HUES48 (cell line): Measurements from ENCODE around the gene SLC15A3.
A peak's percentile ranks its signal among the peaks of the same experiment; 100 is the strongest.

Experiments used
- H3K27ac ChIP-seq: one replicate; pipeline ENCODE4 v1.7.0; 2013; ENCODE audit warnings: low read depth, low read length, inconsistent platforms
- H3K27me3 ChIP-seq: 2 replicates; pipeline ENCODE4 v1.6.1; 2013; ENCODE audit warnings: mild to moderate bottlenecking, low read length; ENCODE audit not compliant: control insufficient read depth, insufficient read depth
- H3K36me3 ChIP-seq: 2 replicates; pipeline ENCODE4 v1.6.1; 2013; ENCODE audit warnings: low read length; ENCODE audit not compliant: control insufficient read depth, insufficient read depth
- H3K4me1 ChIP-seq: 2 replicates; pipeline ENCODE4 v1.6.1; 2013; ENCODE audit warnings: mild to moderate bottlenecking, low read length; ENCODE audit not compliant: control insufficient read depth, insufficient read depth
- H3K4me3 ChIP-seq: 2 replicates; pipeline ENCODE4 v1.5.1; 2013; ENCODE audit warnings: mild to moderate bottlenecking, low read depth, low read length
- H3K9ac ChIP-seq: 2 replicates; pipeline ENCODE4 v1.6.1; 2013; ENCODE audit warnings: mild to moderate bottlenecking, low read depth, low read length, moderate library complexity
- H3K9me3 ChIP-seq: 2 replicates; pipeline ENCODE4 v1.6.1; 2013; ENCODE audit warnings: low read length; ENCODE audit not compliant: control insufficient read depth, insufficient read depth

The SLC15A3 gene

DNA sequence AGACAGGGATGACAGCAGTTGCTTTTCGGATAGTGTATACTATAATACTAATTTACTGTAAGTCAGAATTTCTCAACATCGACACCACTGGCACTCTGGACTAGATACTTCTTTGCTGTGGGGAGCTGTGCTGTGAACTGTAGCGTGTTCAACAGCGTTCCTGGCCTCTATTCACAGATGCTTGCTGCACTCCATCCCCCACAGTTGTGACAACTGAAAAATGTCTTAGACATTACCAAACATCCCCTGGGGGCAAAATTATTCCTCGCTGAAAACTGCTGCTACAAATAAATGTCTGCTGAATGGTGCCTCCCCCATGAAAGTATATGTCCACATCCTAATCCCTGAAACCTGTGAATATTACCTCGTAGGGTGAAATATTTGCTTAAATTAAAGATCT, 7.5 kb upstream of the SLC15A3 start:
- Histone ChIP-seq H3K9ac (no peak overlapping the region), H3K36me3 (no peaks in the 10 kb centered on the region)

DNA sequence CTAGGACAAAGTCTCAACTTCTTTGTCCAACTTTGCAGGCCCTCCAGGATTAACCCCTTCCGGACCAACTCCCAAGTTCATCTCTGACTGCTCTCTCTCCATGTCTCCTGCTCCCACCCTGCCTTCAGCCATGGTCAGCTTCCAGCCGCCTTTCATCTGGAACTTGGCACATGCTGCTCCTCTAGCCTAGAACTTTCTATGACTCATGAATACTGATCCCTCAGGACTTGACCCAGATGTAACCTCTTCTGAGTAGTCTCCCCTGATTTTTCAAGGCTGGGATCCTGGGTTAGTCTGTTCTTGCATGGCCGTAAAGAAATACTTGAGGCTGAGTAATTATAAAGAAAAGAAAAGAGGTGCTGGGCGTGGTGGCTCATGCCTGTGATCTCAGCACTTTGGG, 5.2 kb upstream of the SLC15A3 start:
- H3K27me3 ChIP-seq = peaks cover 6% of the 10 kb centered on the region
- peaks cover 6% of the 10 kb centered on the region for H3K4me1 ChIP-seq
- no peak overlapping the region for H3K27ac ChIP-seq
- no peak overlapping the region for H3K9ac ChIP-seq
- H3K4me3 ChIP-seq = no peak overlapping the region
- no peaks in the 10 kb centered on the region for H3K36me3 ChIP-seq
- H3K9me3 ChIP-seq = no peaks in the 10 kb centered on the region

More for the DNA sequence above, 7.5 kb upstream of the SLC15A3 start:
- H3K4me3 ChIP-seq = no peak overlapping the region
- no peak overlapping the region for H3K27ac ChIP-seq
- H3K27me3 ChIP-seq = no peaks in the 10 kb centered on the region; the same call in 1 of the 2 replicates
- no peaks in the 10 kb centered on the region for H3K4me1 ChIP-seq
- no peaks in the 10 kb centered on the region for H3K9me3 ChIP-seq

DNA sequence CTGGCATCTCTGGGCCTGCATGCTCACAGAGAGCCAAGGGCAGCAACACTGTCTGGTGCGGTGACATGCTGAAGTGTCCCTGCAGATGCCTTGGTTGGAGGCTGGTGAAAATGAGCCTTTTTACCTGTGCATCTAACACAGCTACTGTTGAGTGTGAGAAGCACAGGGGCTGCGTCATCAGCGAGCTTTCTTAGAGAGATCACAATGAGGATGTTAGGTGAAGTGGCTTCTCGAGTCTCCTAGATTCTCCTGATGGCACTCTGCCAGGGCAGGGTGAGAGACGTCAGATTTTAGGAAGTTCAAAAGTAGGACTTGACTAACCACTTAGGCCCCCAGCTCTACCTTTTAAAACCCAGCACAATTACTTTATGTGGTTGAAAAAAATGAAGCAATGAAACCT, 3.6 kb upstream of the SLC15A3 start:
- H3K27me3 ChIP-seq = peaks cover 14% of the 10 kb centered on the region
- H3K27ac ChIP-seq = no peak overlapping the region
- peaks cover 9% of the 10 kb centered on the region for H3K4me1 ChIP-seq
- H3K9me3 ChIP-seq = no peaks in the 10 kb centered on the region
- H3K36me3 ChIP-seq = no peaks in the 10 kb centered on the region
- no peak overlapping the region for H3K4me3 ChIP-seq
- no peak overlapping the region for H3K9ac ChIP-seq

DNA sequence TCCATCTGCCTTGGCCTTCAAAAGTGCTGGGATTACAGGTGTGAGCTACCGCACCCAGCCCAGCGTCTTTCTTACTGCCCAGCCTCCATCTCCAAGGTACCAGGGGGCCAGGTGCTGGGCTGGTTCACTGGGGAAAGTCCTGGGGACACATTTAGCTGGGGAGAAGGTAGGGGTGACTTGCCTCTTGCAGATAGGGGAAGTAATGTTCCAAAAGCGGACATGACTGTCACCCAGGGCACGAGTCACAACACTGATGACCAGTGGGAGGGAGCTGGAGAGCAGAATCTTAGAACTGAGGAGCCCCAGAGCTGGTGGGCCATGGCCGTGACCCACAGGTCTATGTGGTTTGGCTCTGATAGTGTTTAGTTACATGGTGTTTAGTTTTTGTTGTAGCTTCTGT, 2.4 kb upstream of the SLC15A3 start:
- H3K27ac ChIP-seq = no peak overlapping the region
- H3K27me3 ChIP-seq = peaks cover 25% of the 10 kb centered on the region
- H3K4me1 ChIP-seq = peaks cover 9% of the 10 kb centered on the region

DNA sequence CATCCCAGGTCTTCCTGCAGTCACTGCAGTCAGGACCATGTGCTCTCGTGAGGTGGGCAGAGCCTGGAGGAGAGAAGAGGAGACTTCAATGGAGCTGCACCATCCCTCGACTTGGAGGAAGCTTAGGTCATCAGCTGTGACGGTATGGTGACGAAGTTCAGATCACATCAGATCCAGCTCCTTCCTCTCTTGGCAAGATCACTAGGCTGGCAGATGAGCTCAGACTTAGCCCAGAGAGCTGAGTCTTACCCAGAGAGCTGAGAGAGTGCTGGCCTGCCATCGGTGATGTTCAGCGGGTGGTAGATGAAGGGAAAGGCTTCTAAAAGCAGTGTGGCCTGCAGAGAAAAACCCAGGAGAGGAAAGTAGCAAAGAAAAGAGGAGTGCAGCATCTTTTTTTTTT, 1.8 kb upstream of the SLC15A3 start:
- Histone ChIP-seq H3K4me3 (no peak overlapping the region), H3K9me3 (no peaks in the 10 kb centered on the region), H3K4me1 (peaks cover 9% of the 10 kb centered on the region), H3K36me3 (no peaks in the 10 kb centered on the region), H3K27me3 (peaks cover 25% of the 10 kb centered on the region), H3K27ac (no peak overlapping the region), H3K9ac (no peak overlapping the region)

More for the DNA sequence above, 2.4 kb upstream of the SLC15A3 start:
- no peaks in the 10 kb centered on the region for H3K9me3 ChIP-seq
- H3K9ac ChIP-seq = no peak overlapping the region
- H3K4me3 ChIP-seq = no peak overlapping the region
- no peaks in the 10 kb centered on the region for H3K36me3 ChIP-seq

DNA sequence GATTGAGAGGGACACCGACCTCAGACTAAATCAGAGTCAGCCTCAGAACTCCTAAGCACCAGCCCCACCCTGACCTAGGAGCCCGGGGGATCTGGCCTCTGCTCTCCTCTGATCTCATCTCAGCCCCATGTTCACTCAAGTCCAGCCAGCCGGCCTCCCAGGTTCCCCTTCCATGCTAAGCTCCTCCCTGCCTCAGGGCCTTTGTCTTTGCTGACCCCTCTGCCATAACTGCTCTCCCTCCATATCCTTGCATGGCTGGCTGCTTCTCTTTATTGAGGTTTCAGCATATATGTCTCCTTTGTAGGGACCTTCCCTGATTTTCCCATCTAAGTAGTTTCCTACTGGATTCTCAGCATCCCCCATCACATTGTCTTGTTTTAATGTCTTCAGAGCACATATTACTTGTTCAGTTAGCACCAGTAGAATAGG, 780 bp upstream of the SLC15A3 start:
- H3K9me3 ChIP-seq = no peaks in the 10 kb centered on the region
- no peaks in the 10 kb centered on the region for H3K36me3 ChIP-seq
- H3K27me3 ChIP-seq = peaks cover 25% of the 10 kb centered on the region
- H3K27ac ChIP-seq = no peak overlapping the region
- H3K4me3 ChIP-seq = peak overlapping the region; percentile 63
- peaks cover 13% of the 10 kb centered on the region for H3K4me1 ChIP-seq
- no peak overlapping the region for H3K9ac ChIP-seq

DNA sequence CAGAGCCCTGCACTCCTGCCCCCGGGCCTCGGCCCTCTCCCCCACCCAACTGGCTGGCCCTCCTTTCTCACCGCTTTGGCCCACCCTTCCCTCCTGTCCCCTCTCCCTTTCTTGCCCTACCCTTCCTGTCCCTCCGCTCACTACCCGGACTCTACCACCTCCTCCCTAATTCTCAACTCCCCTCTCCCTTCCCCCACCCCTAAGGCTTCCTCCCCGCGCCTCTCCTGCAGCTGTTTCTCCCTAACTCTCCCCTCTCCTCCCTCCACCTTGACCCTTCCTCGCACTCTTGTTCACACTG, 421 bp downstream of the SLC15A3 start:
- peaks cover 18% of the 10 kb centered on the region for H3K4me1 ChIP-seq
- peak overlapping the region; percentile 63 for H3K4me3 ChIP-seq
- H3K27me3 ChIP-seq = peaks cover 25% of the 10 kb centered on the region
- no peak overlapping the region for H3K27ac ChIP-seq
- no peaks in the 10 kb centered on the region for H3K36me3 ChIP-seq
- H3K9me3 ChIP-seq = no peaks in the 10 kb centered on the region
- H3K9ac ChIP-seq = no peak overlapping the region

DNA sequence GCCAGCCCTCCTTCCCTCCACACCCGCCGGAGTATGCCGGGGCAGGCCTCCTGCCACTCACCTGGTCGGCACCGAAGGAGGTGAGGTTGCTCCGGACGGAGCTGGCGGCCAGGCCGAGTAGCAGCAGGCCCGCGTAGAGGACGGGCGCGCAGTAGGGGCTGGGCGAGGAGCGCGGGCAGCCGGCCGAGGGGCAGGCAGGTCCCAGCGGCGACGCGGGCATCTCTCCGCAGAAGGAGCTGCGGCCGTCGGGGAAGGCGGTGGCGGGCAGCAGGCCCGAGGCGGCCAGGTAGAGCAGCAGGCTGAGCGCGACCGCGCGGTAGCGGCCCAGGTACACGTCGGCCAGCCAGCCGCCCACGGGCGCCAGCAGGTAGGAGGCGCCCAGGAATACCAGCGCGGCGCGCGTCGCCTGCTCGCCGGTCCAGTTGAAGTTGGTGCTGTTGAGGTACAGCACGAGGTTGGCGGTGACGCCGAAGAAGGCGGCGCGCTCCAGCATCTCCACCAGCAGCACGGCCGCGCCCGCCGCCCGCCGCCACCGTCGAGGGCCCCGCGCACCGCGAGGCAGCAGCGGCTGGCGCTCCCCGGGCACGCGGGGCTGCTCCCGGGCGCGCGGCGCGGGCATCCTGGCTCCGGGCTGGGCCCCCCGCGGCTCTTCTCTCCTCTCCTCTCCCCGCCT, 907 bp downstream of the SLC15A3 start:
- H3K27me3 ChIP-seq = peaks cover 25% of the 10 kb centered on the region
- H3K9me3 ChIP-seq = no peaks in the 10 kb centered on the region
- H3K4me1 ChIP-seq = peaks cover 18% of the 10 kb centered on the region
- no peak overlapping the region for H3K27ac ChIP-seq
- H3K4me3 ChIP-seq = peak overlapping the region; percentile 63
- H3K9ac ChIP-seq = no peak overlapping the region
- H3K36me3 ChIP-seq = no peaks in the 10 kb centered on the region

DNA sequence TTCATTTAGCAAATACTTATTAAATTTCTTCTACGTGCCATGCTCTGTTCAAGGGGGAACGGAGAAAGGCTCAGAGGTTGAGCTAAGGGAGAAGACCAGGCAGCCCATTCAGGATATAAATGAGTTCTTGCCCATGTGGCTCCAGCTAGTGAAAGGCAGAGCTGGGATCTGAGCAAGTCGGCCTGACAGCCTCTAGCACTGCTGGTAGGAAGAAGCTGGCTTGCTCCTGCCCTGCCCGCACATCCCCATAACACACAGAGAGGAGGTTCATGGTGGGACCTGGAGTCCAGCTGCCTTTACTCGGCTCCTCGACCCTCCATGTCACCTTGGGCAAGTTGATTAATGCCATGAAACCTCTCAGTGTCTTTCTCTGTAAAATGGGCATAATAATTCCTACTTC, 2.0 kb downstream of the SLC15A3 start:
- H3K9ac ChIP-seq = no peak overlapping the region

DNA sequence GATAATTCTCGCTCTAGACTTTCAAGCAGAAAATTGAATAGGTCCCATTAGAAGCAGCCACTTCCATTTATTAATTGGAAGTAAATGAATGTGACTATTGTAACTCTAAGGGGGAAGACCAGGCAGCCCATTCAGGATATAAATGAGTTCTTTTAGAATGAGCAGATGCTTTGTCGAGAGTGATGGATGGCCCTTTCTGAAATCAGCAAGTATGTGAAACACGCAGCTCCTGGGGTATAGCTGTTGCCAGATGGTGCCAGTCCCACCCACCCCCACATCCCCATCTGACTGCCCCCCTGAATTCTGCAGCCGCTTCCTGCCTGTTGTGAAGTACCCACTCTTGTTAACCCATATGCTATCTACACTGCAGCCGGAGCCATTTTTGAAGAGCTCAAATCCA, 3.7 kb downstream of the SLC15A3 start:
- Histone ChIP-seq H3K36me3 (no peaks in the 10 kb centered on the region), H3K27me3 (peaks cover 25% of the 10 kb centered on the region), H3K9me3 (no peaks in the 10 kb centered on the region), H3K4me1 (peaks cover 18% of the 10 kb centered on the region), H3K4me3 (no peak overlapping the region), H3K9ac (no peak overlapping the region), H3K27ac (no peak overlapping the region)

More for the DNA sequence above, 2.0 kb downstream of the SLC15A3 start:
- H3K27me3 ChIP-seq = peaks cover 25% of the 10 kb centered on the region
- H3K27ac ChIP-seq = no peak overlapping the region
- no peaks in the 10 kb centered on the region for H3K36me3 ChIP-seq
- H3K4me1 ChIP-seq = peaks cover 18% of the 10 kb centered on the region
- H3K4me3 ChIP-seq = no peak overlapping the region
- H3K9me3 ChIP-seq = no peaks in the 10 kb centered on the region

DNA sequence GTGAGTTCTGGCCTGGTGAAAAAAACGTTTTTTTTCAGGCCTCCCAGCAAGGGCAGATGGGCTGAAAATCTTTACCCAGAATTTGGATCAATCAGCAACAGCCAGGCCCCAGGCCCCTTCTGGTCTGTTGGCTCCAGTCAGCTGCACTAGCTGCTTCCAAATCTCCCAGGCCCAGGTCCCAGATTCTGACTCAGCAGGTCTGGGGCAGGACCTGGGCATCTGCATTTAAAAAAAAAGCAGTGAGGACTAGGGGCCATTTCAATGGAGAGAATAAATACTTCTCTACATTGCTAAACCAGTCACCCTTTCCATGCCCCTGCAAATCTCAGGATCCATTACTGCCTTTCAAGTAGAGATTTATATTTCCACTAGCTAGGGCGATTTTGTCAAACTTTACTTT, 4.3 kb downstream of the SLC15A3 start:
- Histone ChIP-seq H3K9me3 (no peaks in the 10 kb centered on the region), H3K4me1 (peaks cover 17% of the 10 kb centered on the region), H3K27ac (no peak overlapping the region), H3K36me3 (no peaks in the 10 kb centered on the region), H3K4me3 (no peak overlapping the region), H3K9ac (0 out of 2 replicates have a peak overlapping the region, but pooled peaks have one; percentile 36), H3K27me3 (peaks cover 21% of the 10 kb centered on the region)
